ENCODE measurements around the gene CYTH3. TPM values are rescaled to one million over a fixed set of nuclear protein-coding genes. Genes with fewer than 3 reads are reported as not detected.

The CYTH3 gene
- total and polyA plus RNA-seq, 2 of the 8 experiments (the other 6 are each of a cell fraction or from before 2014, with no cell fraction given), result 10.3 to 11.9 TPM

DNA sequence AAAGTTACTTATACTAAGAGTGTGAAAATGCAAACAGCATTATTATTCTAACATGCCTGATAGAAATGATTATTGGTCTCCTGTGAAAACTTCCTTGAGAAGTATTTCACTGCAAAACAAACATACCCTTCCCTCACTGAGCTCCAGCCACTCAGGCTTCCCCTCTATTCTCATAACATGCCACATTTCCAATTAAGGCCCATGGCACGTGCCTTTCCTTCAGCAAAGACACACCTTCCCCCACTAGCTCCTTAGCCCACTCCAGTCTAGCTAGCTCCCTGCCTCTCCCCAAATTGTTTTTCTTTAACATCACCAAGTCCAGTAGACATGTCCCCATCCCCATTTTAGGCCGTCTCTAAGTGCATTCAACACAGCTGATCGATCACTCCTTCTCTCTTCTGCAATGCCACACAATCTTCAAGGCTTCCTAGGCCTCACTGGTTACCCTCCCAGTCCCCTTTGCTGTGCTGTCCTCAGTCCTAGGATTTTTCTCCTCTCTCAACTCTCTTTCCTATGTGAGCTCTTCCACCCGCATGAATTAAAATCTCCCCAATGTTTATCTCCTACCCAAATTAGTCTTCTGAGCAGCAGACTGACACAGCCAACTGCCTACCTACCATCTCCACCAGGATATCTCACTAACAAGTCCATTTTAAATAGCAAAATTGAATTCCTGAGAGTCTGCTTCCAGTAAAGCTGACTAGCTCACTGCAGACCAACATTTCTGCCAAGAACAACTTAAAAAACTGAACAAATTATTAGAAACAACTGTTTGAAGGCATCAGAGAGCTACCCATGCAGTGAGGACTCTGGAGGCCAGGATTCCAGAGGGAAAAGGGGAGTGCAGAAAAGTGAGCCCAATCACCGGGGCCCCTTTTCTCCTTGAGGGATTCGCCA, 11.9 kb downstream of the CYTH3 start (continued):
- TF ChIP-seq, protein P1, sequence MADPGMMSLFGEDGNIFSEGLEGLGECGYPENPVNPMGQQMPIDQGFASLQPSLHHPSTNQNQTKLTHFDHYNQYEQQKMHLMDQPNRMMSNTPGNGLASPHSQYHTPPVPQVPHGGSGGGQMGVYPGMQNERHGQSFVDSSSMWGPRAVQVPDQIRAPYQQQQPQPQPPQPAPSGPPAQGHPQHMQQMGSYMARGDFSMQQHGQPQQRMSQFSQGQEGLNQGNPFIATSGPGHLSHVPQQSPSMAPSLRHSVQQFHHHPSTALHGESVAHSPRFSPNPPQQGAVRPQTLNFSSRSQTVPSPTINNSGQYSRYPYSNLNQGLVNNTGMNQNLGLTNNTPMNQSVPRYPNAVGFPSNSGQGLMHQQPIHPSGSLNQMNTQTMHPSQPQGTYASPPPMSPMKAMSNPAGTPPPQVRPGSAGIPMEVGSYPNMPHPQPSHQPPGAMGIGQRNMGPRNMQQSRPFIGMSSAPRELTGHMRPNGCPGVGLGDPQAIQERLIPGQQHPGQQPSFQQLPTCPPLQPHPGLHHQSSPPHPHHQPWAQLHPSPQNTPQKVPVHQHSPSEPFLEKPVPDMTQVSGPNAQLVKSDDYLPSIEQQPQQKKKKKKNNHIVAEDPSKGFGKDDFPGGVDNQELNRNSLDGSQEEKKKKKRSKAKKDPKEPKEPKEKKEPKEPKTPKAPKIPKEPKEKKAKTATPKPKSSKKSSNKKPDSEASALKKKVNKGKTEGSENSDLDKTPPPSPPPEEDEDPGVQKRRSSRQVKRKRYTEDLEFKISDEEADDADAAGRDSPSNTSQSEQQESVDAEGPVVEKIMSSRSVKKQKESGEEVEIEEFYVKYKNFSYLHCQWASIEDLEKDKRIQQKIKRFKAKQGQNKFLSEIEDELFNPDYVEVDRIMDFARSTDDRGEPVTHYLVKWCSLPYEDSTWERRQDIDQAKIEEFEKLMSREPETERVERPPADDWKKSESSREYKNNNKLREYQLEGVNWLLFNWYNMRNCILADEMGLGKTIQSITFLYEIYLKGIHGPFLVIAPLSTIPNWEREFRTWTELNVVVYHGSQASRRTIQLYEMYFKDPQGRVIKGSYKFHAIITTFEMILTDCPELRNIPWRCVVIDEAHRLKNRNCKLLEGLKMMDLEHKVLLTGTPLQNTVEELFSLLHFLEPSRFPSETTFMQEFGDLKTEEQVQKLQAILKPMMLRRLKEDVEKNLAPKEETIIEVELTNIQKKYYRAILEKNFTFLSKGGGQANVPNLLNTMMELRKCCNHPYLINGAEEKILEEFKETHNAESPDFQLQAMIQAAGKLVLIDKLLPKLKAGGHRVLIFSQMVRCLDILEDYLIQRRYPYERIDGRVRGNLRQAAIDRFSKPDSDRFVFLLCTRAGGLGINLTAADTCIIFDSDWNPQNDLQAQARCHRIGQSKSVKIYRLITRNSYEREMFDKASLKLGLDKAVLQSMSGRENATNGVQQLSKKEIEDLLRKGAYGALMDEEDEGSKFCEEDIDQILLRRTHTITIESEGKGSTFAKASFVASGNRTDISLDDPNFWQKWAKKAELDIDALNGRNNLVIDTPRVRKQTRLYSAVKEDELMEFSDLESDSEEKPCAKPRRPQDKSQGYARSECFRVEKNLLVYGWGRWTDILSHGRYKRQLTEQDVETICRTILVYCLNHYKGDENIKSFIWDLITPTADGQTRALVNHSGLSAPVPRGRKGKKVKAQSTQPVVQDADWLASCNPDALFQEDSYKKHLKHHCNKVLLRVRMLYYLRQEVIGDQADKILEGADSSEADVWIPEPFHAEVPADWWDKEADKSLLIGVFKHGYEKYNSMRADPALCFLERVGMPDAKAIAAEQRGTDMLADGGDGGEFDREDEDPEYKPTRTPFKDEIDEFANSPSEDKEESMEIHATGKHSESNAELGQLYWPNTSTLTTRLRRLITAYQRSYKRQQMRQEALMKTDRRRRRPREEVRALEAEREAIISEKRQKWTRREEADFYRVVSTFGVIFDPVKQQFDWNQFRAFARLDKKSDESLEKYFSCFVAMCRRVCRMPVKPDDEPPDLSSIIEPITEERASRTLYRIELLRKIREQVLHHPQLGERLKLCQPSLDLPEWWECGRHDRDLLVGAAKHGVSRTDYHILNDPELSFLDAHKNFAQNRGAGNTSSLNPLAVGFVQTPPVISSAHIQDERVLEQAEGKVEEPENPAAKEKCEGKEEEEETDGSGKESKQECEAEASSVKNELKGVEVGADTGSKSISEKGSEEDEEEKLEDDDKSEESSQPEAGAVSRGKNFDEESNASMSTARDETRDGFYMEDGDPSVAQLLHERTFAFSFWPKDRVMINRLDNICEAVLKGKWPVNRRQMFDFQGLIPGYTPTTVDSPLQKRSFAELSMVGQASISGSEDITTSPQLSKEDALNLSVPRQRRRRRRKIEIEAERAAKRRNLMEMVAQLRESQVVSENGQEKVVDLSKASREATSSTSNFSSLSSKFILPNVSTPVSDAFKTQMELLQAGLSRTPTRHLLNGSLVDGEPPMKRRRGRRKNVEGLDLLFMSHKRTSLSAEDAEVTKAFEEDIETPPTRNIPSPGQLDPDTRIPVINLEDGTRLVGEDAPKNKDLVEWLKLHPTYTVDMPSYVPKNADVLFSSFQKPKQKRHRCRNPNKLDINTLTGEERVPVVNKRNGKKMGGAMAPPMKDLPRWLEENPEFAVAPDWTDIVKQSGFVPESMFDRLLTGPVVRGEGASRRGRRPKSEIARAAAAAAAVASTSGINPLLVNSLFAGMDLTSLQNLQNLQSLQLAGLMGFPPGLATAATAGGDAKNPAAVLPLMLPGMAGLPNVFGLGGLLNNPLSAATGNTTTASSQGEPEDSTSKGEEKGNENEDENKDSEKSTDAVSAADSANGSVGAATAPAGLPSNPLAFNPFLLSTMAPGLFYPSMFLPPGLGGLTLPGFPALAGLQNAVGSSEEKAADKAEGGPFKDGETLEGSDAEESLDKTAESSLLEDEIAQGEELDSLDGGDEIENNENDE (IDR thresholded peaks at IDR 0.05; ENCODE audit: insufficient replicate concordance, low read length), result no peak
- TF ChIP-seq, protein P2, sequence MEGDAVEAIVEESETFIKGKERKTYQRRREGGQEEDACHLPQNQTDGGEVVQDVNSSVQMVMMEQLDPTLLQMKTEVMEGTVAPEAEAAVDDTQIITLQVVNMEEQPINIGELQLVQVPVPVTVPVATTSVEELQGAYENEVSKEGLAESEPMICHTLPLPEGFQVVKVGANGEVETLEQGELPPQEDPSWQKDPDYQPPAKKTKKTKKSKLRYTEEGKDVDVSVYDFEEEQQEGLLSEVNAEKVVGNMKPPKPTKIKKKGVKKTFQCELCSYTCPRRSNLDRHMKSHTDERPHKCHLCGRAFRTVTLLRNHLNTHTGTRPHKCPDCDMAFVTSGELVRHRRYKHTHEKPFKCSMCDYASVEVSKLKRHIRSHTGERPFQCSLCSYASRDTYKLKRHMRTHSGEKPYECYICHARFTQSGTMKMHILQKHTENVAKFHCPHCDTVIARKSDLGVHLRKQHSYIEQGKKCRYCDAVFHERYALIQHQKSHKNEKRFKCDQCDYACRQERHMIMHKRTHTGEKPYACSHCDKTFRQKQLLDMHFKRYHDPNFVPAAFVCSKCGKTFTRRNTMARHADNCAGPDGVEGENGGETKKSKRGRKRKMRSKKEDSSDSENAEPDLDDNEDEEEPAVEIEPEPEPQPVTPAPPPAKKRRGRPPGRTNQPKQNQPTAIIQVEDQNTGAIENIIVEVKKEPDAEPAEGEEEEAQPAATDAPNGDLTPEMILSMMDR (IDR thresholded peaks at IDR 0.05; ENCODE audit: control extremely low read depth in 1 of 3, insufficient read depth in 1 of 3, low read depth in 1 of 3, low read length in 3 of 3), result no peak
- TF ChIP-seq, protein P3, sequence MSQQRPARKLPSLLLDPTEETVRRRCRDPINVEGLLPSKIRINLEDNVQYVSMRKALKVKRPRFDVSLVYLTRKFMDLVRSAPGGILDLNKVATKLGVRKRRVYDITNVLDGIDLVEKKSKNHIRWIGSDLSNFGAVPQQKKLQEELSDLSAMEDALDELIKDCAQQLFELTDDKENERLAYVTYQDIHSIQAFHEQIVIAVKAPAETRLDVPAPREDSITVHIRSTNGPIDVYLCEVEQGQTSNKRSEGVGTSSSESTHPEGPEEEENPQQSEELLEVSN (IDR thresholded peaks at IDR 0.05), result no peak
- TF ChIP-seq ASH2L (IDR thresholded peaks at IDR 0.05; ENCODE audit: low read length), result no peak
- TF ChIP-seq BRCA1 (IDR thresholded peaks at IDR 0.05; ENCODE audit: low read depth, low read length), result no peak
- TF ChIP-seq SUZ12 (IDR thresholded peaks at IDR 0.05; ENCODE audit: low read length), result no peak

Measured in H1 (cell line).